HFF-Myc (cell line): Measurements from ENCODE around the gene PIGB.

Experiments used
- DNase-seq: peaks from one replicate; pipeline ENCODE4 v3.0.0-alpha.2; 2011; ENCODE audit warnings: low read depth; ENCODE audit errors: extremely low read depth
- H3K4me3 ChIP-seq: replicated peaks from 2 replicates; pipeline ENCODE4 v1.5.1; 2011; ENCODE audit warnings: low read depth, mild to moderate bottlenecking, control low read depth, low read length
- CTCF ChIP-seq: IDR thresholded peaks from 2 replicates; pipeline ENCODE4 v1.5.1; 2012; ENCODE audit warnings: mild to moderate bottlenecking, low read depth, low read length, control low read depth; ENCODE audit errors: missing control alignments

Gene PIGB

GRCh38 chr15:55337160-55337559 is 18.1 kb downstream of the PIGB start:
- DNase-seq, result no peak
- H3K4me3 ChIP-seq, result no peak overlapping the region
- no peak for TF ChIP-seq CTCF

- no peak overlapping the region for H3K4me3 ChIP-seq
- DNase-seq, result no peak
- TF ChIP-seq CTCF, result no peak
Measured at GRCh38 chr15:55343168-55343567, 24.1 kb downstream of the PIGB start.

- DNase-seq, result no peak
- no peak for TF ChIP-seq CTCF
- H3K4me3 ChIP-seq, result no peak overlapping the region
Measured at GRCh38 chr15:55344206-55344605, 25.2 kb downstream of the PIGB start.

- no peak for TF ChIP-seq CTCF
- no peak overlapping the region for H3K4me3 ChIP-seq
- DNase-seq, result no peak
Measured at GRCh38 chr15:55348281-55348778, 29.3 kb downstream of the PIGB start.

- no peak for DNase-seq
- no peak overlapping the region for H3K4me3 ChIP-seq
- no peak for TF ChIP-seq CTCF
Measured at GRCh38 chr15:55349282-55349681, 30.3 kb downstream of the PIGB start.

GRCh38 chr15:55353025-55353424 is 34.0 kb downstream of the PIGB start:
- DNase-seq, result no peak
- no peak for TF ChIP-seq CTCF
- H3K4me3 ChIP-seq, result no peak overlapping the region

GRCh38 chr15:55356985-55357585 is 38.1 kb downstream of the PIGB start:
- DNase-seq, result no peak
- no peak overlapping the region for H3K4me3 ChIP-seq
- TF ChIP-seq CTCF, result no peak
